A549 treated with dexamethasone at 1 μM for 4 hours (cell line): Measurements from ENCODE around the gene ARGFX. TPM values are rescaled to one million over a fixed set of nuclear protein-coding genes. Genes with fewer than 3 reads are reported as not detected.

Source experiments
- total RNA-seq: library from RNA; stranded (reverse); fragments of 200-300 nt; extraction: Qiagen RNA extraction; gene quantifications from 5 replicates; pipeline ENCODE4 v1.2.3, GENCODE V29; 2022

Gene ARGFX
- total RNA-seq, result not detected in 5 replicates

GRCh38 chr3:121567649-121568048 is at the start of gene ARGFX:
ARGFX (plus strand) TSS chr3:121567949; CDS start chr3:121570714, 2,765 bp downstream.

GRCh38 chr3:121545574-121546455 is 21.9 kb upstream of the ARGFX start, which contains the start of gene POLQ:
POLQ (minus strand) TSS chr3:121545988; CDS start chr3:121545877, 111 bp downstream.

GRCh38 chr3:121592856-121593702 is 25.3 kb downstream of the ARGFX start, which contains the start of gene FBXO40:
FBXO40 (plus strand) TSS chr3:121593379; CDS start chr3:121620576, 27,197 bp downstream.

Other genes starting within 250 kb of the ARGFX start
- 5.3 to 8.1 TPM (median 6.7 TPM) in 5 replicates for gene POLQ, start 22.0 kb upstream of the ARGFX start, total RNA-seq
- not detected in 5 replicates for gene FBXO40, start 25.4 kb downstream of the ARGFX start, total RNA-seq
- 0.08 to 0.15 TPM (median 0.11 TPM) in 4 of 5 replicates, not detected in the other for gene HCLS1, start 93.0 kb downstream of the ARGFX start, total RNA-seq
- gene GOLGB1, start 181.8 kb downstream of the ARGFX start, total RNA-seq, result 13.5 to 18.0 TPM (median 15.6 TPM) in 5 replicates